SU-DHL-6 (cell line): ENCODE results near the gene VDAC1.

Experiments
- CTCF ChIP-seq: fragments of 200-600 bp; sonication (generic); IDR thresholded peaks from one replicate; pipeline ENCODE4 v1.5.1; 2017; ENCODE audit warnings: antibody characterized with exemption, mild to moderate bottlenecking, low read length, moderate library complexity; ENCODE audit not compliant: insufficient read depth, poor library complexity, severe bottlenecking
- EZH2phosphoT487 ChIP-seq: fragments of 200-600 bp; sonication (generic), shearing (Covaris generic); conservative IDR thresholded peaks from 2 replicates; pipeline ENCODE4 v1.6.1; 2018; ENCODE audit warnings: mild to moderate bottlenecking, antibody characterized with exemption, low read length, moderate library complexity, mixed read lengths

DNA sequence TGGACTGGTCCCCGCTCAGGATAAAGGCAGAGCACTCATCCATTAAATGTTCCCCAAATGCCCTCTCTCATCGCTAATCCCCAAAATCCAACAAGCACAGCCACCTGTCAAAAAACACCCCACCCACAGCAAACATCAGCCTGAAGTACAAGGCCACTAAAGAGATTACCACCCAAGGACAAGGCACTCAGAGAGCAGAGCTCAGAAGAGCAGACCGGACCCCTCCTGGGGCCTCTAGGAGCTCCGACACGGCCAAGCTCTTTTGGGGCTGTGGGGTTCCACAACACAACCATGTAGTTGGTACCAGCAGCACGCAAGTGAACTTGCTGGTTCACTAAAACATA is 9.8 kb downstream of the VDAC1 start:
- TF ChIP-seq CTCF (no peak), EZH2phosphoT487 (no peak)
